OCI-LY1 (cell line): ENCODE results near the gene C1orf115.

ENCODE experiments used
- H2AFZ ChIP-seq: fragments of 200-600 bp; sonication (generic), shearing (Covaris generic); 2 replicates; pipeline ENCODE4 v1.6.0; 2014; ENCODE audit warnings: antibody characterized with exemption, mild to moderate bottlenecking, low read length
- H3F3A ChIP-seq: fragments of 200-600 bp; sonication (generic), shearing (Covaris generic); 2 replicates; pipeline ENCODE4 v1.6.0; 2014; ENCODE audit warnings: mild to moderate bottlenecking, antibody characterized with exemption, low read length, moderate library complexity; ENCODE audit not compliant: insufficient read depth
- H3K27ac ChIP-seq: fragments of 200-600 bp; sonication (generic); 2 replicates; pipeline ENCODE4 v1.5.1; 2014; ENCODE audit warnings: low read length, mixed run types, mild to moderate bottlenecking, low read depth; ENCODE audit not compliant: poor library complexity, severe bottlenecking
- H3K27me3 ChIP-seq: fragments of 200-600 bp; sonication (generic); 2 replicates; pipeline ENCODE4 v1.6.0; 2014; ENCODE audit warnings: antibody characterized with exemption, mild to moderate bottlenecking, low read length, moderate library complexity; ENCODE audit not compliant: insufficient read depth
- H3K36me3 ChIP-seq: fragments of 200-600 bp; sonication (generic); 2 replicates; pipeline ENCODE4 v1.6.1; 2014; ENCODE audit warnings: mild to moderate bottlenecking, antibody characterized with exemption, low read length, moderate library complexity, mixed read lengths; ENCODE audit not compliant: insufficient read depth
- H3K4me1 ChIP-seq: fragments of 200-600 bp; sonication (generic); 2 replicates; pipeline ENCODE4 v1.5.1; 2014; ENCODE audit warnings: mild to moderate bottlenecking, low read length, moderate library complexity; ENCODE audit not compliant: insufficient read depth, severe bottlenecking
- H3K4me2 ChIP-seq: fragments of 200-600 bp; sonication (generic), shearing (Covaris generic); 2 replicates; pipeline ENCODE4 v1.6.1; 2014; ENCODE audit warnings: low read length
- H3K4me3 ChIP-seq: fragments of 200-600 bp; sonication (generic); 2 replicates; pipeline ENCODE4 v1.5.1; 2014; ENCODE audit warnings: low read length, low read depth, mild to moderate bottlenecking, mixed read lengths; ENCODE audit not compliant: poor library complexity, severe bottlenecking
- H3K79me2 ChIP-seq: fragments of 200-600 bp; shearing (Covaris generic); 2 replicates; pipeline ENCODE4 v1.6.1; 2016; ENCODE audit warnings: mixed run types, low read length, mixed read lengths; ENCODE audit not compliant: insufficient read depth
- H3K9ac ChIP-seq: fragments of 200-600 bp; sonication (generic), shearing (Covaris generic); 2 replicates; pipeline ENCODE4 v1.6.1; 2014; ENCODE audit warnings: mild to moderate bottlenecking, low read length, mixed read lengths
- H3K9me2 ChIP-seq: fragments of 200-600 bp; sonication (generic), shearing (Covaris generic); 2 replicates; pipeline ENCODE4 v1.6.1; 2014; ENCODE audit warnings: low read depth, mild to moderate bottlenecking, low read length, mixed read lengths
- H3K9me3 ChIP-seq: fragments of 200-600 bp; shearing (Covaris generic); 2 replicates; pipeline ENCODE4 v1.6.1; 2014; ENCODE audit warnings: low read length, mixed read lengths
- H4K20me1 ChIP-seq: fragments of 200-600 bp; sonication (generic), shearing (Covaris generic); 2 replicates; pipeline ENCODE4 v1.6.0; 2016; ENCODE audit warnings: mild to moderate bottlenecking, low read length; ENCODE audit not compliant: insufficient read depth
- EZH2 ChIP-seq: fragments of 200-600 bp; sonication (generic), shearing (Covaris generic); IDR thresholded peaks from 2 replicates; pipeline ENCODE4 v1.8.0; 2017; ENCODE audit warnings: borderline replicate concordance, mixed run types, mild to moderate bottlenecking, antibody characterized with exemption, low read length, moderate library complexity, mixed read lengths
- TF ChIP-seq, protein P1 (sequence below): fragments of 200-600 bp; sonication (generic), shearing (Covaris generic); IDR thresholded peaks from 2 replicates; pipeline ENCODE4 v1.5.1; 2017; ENCODE audit warnings: mild to moderate bottlenecking, antibody characterized with exemption, low read length, moderate library complexity, mixed read lengths

Gene C1orf115

GRCh38 chr1:220677251-220677650 is 12.9 kb upstream of the C1orf115 start:
- TF ChIP-seq, protein P1, sequence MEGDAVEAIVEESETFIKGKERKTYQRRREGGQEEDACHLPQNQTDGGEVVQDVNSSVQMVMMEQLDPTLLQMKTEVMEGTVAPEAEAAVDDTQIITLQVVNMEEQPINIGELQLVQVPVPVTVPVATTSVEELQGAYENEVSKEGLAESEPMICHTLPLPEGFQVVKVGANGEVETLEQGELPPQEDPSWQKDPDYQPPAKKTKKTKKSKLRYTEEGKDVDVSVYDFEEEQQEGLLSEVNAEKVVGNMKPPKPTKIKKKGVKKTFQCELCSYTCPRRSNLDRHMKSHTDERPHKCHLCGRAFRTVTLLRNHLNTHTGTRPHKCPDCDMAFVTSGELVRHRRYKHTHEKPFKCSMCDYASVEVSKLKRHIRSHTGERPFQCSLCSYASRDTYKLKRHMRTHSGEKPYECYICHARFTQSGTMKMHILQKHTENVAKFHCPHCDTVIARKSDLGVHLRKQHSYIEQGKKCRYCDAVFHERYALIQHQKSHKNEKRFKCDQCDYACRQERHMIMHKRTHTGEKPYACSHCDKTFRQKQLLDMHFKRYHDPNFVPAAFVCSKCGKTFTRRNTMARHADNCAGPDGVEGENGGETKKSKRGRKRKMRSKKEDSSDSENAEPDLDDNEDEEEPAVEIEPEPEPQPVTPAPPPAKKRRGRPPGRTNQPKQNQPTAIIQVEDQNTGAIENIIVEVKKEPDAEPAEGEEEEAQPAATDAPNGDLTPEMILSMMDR: no peak
- TF ChIP-seq EZH2: no peak

GRCh38 chr1:220680085-220680687 is 10.0 kb upstream of the C1orf115 start:
- no peaks in the 10 kb centered on the region for H3K4me1 ChIP-seq
- H3K9me3 ChIP-seq: no peaks in the 10 kb centered on the region
- H3K4me2 ChIP-seq: no peak overlapping the region
- no peak overlapping the region for H2AFZ ChIP-seq
- no peaks in the 10 kb centered on the region for H3K27me3 ChIP-seq
- no peaks in the 10 kb centered on the region for H3K79me2 ChIP-seq
- no peaks in the 10 kb centered on the region for H3K36me3 ChIP-seq
- no peak overlapping the region for H3K4me3 ChIP-seq
- H3F3A ChIP-seq: no peaks in the 10 kb centered on the region
- H3K9ac ChIP-seq: no peak overlapping the region
- H3K9me2 ChIP-seq: no peaks in the 10 kb centered on the region
- no peak for TF ChIP-seq EZH2
- TF ChIP-seq, protein P1: peak; percentile 65
- H4K20me1 ChIP-seq: no peaks in the 10 kb centered on the region
- no peak overlapping the region for H3K27ac ChIP-seq

More at GRCh38 chr1:220677251-220677650, 12.9 kb upstream of the C1orf115 start:
- no peaks in the 10 kb centered on the region for H3K36me3 ChIP-seq
- H3K27ac ChIP-seq: no peak overlapping the region
- H3K9me2 ChIP-seq: no peaks in the 10 kb centered on the region
- H3K4me3 ChIP-seq: no peak overlapping the region
- H2AFZ ChIP-seq: no peak overlapping the region
- no peaks in the 10 kb centered on the region for H3K4me1 ChIP-seq
- H3K9me3 ChIP-seq: no peaks in the 10 kb centered on the region
- no peaks in the 10 kb centered on the region for H3F3A ChIP-seq
- no peaks in the 10 kb centered on the region for H4K20me1 ChIP-seq
- H3K4me2 ChIP-seq: no peak overlapping the region
- no peaks in the 10 kb centered on the region for H3K79me2 ChIP-seq
- H3K9ac ChIP-seq: no peak overlapping the region
- H3K27me3 ChIP-seq: no peaks in the 10 kb centered on the region

GRCh38 chr1:220681220-220681880 is 8.8 kb upstream of the C1orf115 start:
- Histone ChIP-seq H3K9me3 (no peaks in the 10 kb centered on the region), H3K27me3 (no peaks in the 10 kb centered on the region), H3K36me3 (no peaks in the 10 kb centered on the region), H2AFZ (no peak overlapping the region), H3K4me3 (no peak overlapping the region), H4K20me1 (no peaks in the 10 kb centered on the region), H3K9me2 (no peaks in the 10 kb centered on the region), H3K4me1 (no peaks in the 10 kb centered on the region), H3F3A (no peaks in the 10 kb centered on the region), H3K79me2 (no peaks in the 10 kb centered on the region), H3K27ac (no peak overlapping the region), H3K9ac (no peak overlapping the region), H3K4me2 (no peak overlapping the region)
- TF ChIP-seq, protein P1: no peak
- no peak for TF ChIP-seq EZH2
